ENCODE data around the gene JSRP1. TPM values are rescaled to one million over a fixed set of nuclear protein-coding genes. Genes with fewer than 3 reads are reported as not detected.

Gene JSRP1
- total RNA-seq, 1 experiment from 2014 or later, result not detected

DNA sequence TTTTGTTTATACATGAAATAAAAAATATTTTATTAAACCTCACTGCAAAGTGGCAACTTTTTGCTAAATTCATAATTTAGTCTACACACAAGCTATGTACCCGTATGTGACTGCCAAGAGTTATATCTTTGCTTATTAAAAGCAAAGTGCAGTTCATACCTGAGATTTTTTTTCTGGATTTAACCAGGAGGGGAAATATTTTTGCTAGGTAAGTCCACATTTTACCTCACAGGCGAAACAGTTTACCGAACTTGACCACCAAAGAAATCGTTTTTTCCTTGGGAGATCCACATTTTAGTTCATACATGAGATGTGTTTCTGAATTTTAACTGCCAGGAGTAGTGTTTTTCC is 12.2 kb upstream of the JSRP1 start:
- no peak for DNase-seq (ENCODE audit: low read depth)

DNA sequence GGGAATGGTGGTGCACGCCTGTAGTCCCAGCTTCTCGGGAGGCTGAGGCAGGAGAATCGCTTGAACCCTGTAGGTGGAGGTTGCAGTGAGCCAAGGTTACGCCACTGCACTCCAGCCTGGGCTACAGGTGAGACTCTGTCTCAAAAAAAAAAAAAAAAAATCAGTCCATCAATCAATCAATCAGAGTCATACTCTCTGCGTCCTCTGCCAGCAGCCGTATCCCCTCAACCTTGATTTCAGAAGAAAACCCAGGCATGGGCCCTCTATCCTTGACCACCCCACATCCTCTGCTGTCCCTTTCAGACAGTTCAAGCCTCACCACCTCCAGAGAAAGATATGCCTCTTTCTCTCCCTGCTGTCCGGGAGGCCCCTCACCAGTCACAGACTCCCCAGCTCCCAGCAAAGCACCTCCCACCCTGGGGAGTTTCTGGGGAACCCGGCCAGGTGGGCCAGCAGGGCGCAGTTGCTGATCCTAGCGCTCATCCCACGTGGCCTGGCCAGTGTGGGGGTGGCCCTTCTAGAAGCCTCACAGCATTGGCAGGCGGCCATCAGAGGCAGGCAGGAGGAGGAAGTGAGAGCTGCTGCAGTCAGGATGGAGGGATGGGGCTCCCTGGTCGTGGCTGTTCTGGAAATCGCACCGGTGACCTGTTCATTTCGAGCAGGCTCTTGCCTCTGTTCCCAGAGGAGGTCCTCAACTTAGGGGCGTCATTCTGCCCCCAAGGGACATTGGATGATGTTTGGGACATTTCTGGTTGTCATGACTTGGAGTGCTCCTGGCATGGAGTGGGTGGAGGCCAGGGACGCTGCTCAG is 10.2 kb upstream of the JSRP1 start:
- DNase-seq (ENCODE audit: low read depth), result peak; percentile 63

DNA sequence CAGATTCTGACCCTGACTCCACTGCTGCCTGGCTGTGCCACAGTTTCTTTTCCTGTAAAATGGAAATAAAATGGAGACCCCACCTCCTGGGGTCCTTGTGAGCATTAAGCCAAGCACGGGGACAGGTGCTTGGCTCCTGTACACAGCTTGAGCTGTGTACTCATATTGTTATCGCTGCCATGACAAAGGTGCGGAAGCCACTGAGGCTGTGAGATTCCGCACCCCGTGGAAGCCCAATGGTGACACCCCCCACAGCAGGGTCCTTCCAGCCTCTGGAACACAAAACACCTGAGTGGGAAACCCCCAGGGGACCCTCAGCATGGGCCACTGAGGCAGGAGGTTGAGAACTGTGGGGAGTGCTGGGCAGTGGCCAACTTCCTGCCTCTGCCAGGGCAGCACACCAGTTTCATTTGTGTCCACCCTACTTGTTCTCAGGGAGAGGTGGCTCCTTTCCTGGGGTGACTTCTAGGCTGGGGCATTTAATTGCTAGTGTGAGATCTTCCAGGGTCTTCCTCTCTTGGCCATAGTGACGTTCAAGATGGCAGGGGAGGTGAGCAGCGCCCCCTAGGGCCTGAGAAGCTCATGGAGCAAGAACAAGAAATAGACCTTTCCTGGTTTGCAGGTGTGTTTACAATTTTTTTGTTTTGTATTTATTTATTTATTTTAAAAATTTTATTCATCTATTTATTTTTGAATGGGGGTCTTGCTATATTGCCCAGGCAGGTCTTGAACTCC is 5.4 kb upstream of the JSRP1 start:
- no peak for DNase-seq (ENCODE audit: low read depth)

DNA sequence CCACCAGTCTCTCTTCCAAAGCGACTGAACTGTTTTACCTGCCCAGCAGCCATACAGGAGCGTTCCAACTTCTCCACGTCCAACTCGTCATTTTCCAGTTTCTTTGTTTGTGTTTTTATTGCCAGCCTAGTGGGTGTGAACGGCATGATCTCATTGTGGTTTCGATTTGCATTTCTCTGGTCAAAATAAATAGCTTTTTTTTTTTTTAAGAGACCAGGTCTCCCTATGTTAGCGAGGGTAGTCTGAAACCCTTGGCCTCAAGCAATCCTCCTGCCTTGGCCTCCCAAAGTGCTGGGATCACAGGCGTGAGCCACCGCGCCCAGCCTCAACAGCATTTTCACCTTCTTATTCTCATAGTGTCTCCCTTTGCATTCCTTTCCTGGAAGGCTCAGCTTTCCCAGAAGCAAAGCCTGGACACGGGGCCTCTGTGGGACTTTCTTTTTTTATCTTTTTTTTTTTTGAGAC is 4.2 kb upstream of the JSRP1 start:
- no peak for DNase-seq (ENCODE audit: low read depth)

DNA sequence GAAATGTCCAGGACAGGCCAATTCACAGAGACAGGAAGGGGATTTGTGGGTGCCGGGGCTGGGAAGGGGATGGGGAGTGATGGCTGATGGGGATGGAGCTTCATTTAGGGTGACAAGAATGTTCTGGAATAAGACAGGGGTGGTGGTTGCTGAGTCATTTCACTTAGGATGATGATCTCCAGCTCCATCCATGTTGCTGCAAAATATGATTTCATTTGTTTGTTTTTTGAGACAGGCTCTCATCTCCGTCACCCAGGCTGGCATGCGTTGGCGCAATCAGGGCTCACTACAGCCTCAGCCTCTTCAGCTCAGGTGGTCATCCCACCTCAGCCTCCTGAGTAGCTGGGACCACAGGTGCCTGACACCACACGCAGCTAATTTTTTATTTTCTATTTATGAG is 3.1 kb upstream of the JSRP1 start:
- no peak for DNase-seq (ENCODE audit: low read depth)

DNA sequence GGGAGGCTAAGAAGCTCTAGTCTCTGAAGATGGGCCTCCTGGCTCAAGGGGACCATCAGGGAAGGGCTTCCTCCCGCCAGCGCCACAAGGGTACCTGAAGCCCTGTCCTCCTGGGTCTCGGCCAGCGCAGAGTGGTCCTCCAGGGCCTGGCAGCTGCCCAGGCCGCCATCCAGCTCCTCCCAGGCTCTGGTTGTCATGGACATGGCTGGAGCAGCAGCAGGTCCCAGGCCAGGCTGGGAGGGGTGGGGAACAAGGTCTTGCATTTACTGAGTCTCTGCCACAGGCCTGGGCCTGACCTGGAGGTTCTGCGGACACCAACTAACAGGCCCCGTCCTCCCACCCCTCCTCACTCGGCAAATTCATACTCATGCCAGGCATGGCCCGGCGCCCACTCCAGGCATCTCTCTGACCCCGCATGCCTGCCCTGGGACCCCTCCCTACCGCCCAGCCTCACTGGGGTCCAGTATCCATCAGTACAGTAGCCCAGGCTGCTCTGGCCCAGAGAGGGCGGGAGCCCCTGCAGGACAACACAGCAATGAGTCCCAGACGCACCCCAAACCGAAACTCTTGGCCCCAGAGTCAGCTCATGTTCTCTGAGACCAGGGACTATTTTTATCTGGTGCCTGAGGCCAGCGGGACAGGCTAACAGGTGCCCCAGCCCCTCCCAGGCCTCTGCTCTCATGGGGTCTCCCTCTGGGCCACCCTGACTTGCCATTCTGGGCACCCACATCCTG is 938 bp downstream of the JSRP1 start:
- DNase-seq (ENCODE audit: low read depth), result no peak

DNA sequence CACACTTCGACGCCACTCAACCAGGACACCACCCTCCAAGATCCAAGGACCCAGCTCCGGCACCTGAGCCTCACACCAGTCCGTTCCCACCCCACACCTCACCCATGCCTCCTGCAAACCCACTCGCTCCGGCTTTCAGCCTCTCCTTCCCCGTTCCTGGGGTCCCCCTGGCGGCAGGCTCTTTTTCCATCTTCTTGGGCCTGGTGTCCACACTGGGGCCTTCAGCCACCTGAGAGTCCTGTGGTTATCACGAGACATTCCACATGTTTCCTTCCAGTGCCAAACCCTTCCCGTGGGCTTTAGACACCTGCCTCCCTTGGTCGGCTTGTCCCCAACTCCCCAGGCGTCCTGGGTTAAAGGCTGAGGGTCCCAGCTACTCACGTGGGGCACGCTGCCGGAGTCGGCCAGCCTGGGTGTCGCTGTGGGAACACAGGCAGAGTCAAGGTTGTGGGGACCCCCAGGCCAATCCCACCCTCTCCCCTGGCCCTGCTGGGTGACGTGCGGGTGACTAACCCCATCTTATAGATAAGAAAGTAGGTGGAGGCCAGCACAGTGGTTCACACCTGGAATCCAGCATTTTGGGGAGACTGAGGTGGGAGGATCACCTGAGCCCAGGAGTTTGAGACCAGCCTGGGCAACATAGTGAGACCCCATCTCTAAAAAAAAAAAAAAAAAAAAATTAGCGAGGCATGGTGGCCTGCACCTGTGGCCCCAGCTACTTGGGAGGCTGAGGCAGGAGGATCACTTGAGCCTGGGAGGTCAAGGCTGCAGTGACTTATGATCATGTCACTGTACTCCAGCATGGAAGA is 1.9 kb downstream of the JSRP1 start:
- no peak for DNase-seq (ENCODE audit: low read depth)

DNA sequence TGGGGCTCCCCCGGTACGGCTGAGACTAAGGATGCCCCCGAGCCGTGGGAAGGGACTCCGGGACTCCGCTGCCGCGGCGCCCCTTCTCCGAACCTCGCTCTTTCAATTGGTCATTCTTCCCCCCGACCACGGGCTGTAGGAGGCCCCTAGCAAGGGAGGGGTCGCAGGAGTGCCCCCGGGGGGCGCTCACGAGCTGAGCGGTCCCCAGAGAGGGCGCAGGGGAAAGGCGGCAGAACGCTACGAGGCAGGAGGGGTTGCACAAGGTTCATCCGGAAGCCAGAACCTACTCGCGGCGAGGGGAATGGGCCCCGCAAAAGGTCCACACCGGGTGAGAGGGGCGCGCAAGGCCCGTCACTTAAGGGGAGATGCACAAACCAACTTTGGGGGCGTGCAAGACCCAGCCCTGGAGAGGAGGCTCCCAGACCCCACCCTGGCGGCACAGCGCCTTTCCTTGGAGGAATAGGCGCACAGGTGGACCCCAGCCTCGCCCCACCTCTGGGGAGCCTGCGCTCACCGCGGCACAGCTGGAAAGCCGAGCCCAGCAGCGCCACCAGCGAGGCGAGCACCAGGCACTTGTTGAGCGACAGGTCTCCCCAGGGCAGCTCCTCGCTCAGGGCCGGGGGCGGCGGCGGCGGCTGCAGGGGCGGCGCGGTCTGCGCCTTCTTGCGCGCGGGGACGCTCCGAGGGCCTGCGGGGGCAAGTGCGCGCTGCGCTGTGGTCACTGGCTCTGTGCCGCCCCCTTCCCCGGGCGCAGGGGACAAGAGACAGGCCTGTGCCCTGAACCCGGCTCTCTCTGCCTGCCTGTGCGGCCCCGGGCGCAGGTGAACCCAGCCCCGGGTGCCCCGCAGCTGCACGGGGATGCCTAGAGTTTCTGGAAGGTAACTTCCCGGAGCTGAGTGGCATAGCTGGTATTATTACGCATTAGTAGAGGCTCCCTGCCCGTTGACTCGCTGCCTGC is 2.8 kb downstream of the JSRP1 start:
- DNase-seq (ENCODE audit: low read depth), result no peak

DNA sequence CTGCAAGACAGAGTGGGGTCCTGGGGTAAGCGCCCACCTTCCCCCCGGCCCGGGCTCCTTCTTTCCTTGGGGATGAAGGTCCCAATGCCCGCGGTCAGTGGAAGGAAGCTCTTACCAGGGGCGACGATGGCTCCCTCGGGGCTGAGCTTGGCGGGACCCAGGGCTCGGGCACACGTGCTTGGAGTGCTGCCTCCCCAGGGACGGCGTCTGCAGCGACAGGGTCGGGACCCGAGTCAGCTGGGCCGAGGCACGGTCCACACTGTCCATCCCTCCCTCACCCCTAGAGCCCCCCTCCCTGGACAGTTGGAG is 3.5 kb downstream of the JSRP1 start:
- DNase-seq (ENCODE audit: low read depth), result no peak

DNA sequence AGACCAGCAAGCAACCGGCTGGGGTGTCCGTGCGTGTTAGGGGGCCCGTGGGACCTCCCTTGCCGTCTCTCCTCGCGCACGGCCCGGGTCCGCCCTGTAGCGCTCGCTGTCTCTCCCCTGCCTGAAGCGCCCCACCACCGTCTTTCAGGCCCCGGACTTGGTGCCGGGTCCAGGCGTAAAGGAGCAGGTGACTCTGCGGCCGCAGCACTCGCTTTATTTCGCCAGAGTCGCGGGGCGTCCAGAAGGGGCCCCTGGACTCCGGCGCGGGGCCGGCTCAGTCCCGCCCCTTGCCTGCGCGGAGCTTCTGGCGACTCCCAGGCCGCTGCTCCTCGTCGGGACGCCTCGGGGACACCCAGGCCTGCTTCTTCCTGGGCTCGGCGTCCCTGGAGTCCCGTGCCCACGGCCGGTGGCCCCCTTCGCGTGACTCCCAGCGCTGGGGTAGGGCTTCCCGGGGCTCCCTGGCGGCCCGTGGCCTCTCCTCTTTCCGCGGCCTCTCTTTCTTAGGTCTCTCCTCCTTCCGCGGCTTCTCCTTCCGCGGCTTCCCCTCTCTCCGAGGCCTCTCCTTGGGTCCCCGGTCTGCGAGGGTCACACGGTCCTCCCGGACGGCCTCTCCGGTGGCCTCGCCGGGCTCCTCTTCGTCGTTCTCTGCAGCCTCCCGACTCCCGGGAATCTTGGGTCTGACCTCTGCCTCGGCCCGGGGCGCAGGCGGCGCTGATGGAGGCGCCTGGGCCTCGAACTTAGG is 4.0 kb downstream of the JSRP1 start:
- DNase-seq (ENCODE audit: low read depth), result no peak

DNA sequence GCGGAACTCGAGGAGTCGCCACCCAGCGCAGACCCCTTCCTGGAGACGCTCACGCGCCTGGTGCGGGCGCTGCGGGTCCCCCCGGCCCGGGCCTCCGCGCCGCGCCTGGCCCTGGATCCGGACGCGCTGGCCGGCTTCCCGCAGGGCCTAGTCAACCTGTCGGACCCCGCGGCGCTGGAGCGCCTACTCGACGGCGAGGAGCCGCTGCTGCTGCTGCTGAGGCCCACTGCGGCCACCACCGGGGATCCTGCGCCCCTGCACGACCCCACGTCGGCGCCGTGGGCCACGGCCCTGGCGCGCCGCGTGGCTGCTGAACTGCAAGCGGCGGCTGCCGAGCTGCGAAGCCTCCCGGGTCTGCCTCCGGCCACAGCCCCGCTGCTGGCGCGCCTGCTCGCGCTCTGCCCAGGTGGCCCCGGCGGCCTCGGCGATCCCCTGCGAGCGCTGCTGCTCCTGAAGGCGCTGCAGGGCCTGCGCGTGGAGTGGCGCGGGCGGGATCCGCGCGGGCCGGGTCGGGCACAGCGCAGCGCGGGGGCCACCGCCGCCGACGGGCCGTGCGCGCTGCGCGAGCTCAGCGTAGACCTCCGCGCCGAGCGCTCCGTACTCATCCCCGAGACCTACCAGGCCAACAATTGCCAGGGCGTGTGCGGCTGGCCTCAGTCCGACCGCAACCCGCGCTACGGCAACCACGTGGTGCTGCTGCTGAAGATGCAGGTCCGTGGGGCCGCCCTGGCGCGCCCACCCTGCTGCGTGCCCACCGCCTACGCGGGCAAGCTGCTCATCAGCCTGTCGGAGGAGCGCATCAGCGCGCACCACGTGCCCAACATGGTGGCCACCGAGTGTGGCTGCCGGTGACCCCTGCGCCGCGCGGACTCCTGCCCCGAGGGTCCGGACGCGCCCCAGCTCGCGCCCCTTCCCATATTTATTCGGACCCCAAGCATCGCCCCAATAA is 4.8 kb downstream of the JSRP1 start:
- no peak for DNase-seq (ENCODE audit: low read depth)

DNA sequence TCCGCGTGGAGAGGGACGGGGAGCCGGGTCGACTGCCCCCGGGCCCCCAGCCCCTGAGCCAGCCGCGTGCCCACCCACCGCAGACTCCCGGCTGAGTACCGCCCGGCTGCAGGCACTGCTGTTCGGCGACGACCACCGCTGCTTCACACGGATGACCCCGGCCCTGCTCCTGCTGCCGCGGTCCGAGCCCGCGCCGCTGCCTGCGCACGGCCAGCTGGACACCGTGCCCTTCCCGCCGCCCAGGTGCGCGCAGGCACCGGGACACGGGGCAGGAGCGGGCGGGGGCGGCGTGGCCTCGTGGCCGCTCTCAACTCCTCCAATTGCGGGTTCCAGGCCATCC is 5.5 kb downstream of the JSRP1 start:
- DNase-seq (ENCODE audit: low read depth), result no peak

DNA sequence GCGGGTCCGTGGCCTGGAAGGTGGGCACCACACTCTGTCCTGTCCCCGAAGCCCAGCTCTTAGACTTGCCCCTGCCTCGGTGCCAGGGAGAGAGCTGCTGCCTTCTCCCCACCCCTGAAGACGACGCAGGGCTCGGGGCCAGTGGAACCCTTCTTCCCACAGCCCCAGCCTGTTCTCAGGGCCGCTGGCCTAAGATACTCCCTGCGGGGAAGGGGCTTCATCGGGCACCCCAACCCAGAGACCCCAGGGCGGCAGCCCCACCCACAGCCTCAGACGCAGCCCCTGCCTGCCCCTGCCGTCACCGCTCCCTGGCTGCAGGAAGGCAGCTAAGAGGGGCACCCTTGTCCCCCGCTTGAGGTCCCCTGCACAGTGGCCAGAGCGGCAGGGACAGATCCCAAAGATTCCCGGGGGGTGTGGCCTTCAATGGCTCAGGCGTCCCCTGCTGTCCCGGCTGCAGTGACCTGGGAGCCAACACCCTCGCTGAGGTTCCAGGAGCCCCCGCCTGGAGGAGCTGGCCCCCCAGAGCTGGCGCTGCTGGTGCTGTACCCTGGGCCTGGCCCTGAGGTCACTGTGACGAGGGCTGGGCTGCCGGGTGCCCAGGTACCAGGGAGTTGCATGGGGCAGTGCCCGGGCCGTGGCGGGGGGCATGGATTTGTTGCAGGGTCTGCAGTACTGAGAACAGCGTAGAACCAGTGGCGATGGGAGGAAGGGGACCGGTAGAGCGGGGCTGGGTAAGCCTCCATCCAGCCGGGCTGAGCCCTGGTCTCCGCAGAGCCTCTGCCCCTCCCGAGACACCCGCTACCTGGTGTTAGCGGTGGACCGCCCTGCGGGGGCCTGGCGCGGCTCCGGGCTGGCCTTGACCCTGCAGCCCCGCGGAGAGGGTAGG is 6.1 kb downstream of the JSRP1 start:
- no peak for DNase-seq (ENCODE audit: low read depth)

DNA sequence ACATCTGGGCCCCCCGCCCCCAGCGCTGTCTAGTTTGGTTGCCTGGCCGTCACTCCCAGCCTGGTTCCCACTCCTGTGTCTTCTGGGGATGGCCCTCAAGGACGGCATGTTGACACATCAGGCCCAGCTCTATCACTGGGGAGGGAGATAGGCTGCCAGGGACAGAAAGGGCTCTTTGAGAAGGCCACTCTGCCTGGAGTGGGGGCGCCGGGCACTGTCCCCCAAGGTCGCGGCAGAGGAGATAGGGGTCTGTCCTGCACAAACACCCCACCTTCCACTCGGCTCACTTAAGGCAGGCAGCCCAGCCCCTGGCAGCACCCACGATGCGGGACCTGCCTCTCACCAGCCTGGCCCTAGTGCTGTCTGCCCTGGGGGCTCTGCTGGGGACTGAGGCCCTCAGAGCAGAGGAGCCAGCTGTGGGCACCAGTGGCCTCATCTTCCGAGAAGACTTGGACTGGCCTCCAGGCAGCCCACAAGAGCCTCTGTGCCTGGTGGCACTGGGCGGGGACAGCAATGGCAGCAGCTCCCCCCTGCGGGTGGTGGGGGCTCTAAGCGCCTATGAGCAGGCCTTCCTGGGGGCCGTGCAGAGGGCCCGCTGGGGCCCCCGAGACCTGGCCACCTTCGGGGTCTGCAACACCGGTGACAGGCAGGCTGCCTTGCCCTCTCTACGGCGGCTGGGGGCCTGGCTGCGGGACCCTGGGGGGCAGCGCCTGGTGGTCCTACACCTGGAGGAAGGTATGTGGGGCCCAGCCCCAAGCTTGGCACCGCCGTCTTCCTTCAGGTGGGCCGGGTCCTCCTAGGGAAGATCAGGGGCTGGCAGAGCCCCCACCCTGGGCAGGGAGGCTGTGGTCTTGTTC is 7.0 kb downstream of the JSRP1 start, which contains the start of gene AMH:
TSS of gene AMH (plus strand) at position 314 of the 857 bp plus-strand sequence. CDS start at position 324, 10 bp downstream.
- DNase-seq (ENCODE audit: low read depth), result no peak

DNA sequence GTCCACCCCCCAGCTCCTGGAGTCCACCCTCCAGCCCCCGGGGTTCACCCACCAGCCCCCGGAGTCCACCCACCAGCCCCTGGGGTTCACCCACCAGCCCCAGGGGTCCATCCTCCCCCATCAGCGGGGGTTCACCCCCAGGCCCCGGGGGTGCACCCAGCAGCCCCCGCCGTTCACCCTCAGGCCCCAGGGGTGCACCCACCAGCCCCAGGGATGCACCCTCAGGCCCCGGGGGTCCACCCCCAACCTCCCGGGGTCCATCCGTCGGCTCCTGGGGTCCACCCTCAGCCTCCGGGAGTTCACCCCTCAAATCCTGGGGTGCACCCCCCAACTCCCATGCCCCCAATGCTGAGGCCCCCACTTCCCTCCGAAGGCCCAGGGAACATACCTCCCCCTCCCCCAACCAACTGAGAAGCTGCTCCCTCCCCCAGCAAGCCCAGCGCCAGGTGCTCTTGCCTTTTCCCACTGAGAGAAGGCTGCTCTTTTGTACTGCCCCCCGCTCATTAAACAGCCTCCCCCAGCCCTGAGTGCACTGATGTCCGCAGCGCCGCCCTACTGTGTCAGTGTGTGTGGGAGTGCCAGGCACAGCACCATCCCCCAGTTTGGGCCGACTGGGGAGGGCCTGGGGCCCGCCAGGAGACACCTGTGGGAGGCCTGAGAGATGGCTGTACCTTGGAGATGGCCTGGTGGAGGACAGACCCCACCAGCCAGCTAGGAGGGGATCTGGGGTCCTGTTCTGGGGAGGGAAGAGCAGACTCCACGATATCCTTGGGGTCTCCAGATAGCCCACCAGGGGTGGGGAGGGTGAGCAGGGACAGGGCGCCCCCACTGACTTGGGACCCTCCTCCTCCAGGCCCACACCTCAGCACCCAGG is 7.8 kb downstream of the JSRP1 start:
- DNase-seq (ENCODE audit: low read depth), result no peak
